Liver (tissue), 3 donors: Measurements from ENCODE around the gene TNIP1.

Source experiments
- EGR1 ChIP-seq, 2 donors: IDR thresholded peaks; 2 replicates each; pipeline ENCODE4 v1.6.1; 2016 to 2018; ENCODE audit warnings: antibody characterized with exemption in 2 of 2, low read depth in 2 of 2
- TAF1 ChIP-seq: conservative IDR thresholded peaks from 2 replicates; pipeline ENCODE4 v1.6.1; 2016; ENCODE audit warnings: antibody characterized with exemption, mild to moderate bottlenecking
- YY1 ChIP-seq: IDR thresholded peaks from 2 replicates; pipeline ENCODE4 v1.6.1; 2016; ENCODE audit warnings: antibody characterized with exemption, mild to moderate bottlenecking
- TF ChIP-seq, protein P1 (sequence below): fragments of 150-350 bp; IDR thresholded peaks from 2 replicates; pipeline ENCODE4 v1.5.1; 2017; ENCODE audit warnings: improper control_type of control experiment, low read depth, low read length; ENCODE audit not compliant: missing input control
- TF ChIP-seq, protein P2 (sequence below): IDR thresholded peaks from 2 replicates; pipeline ENCODE4 v1.6.1; 2016; ENCODE audit warnings: antibody characterized with exemption, mild to moderate bottlenecking
- donor health status: healthy.
- donor health status: healthy.

DNA sequence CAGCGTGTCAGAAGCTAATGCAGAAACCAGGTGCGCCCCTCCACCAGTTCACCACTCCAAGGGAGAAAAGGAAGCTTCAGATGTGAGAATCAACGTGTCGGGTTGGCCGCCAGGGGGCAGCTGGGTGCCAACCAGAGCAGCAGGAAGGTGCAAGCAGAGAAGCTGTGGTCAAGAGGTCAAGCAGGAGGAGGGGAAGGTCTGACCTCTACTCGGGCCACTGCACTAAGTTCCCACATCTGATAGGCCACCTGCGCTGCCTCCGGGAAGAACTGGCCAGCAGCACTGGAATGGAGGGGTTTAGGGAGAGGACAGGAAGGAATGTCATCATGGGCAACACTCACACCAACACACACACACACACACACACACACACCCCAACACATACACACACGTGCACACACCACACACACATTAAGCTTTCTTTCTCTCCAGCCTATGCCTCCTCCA, 45.4 kb upstream of the TNIP1 start:
- TF ChIP-seq, protein P1, sequence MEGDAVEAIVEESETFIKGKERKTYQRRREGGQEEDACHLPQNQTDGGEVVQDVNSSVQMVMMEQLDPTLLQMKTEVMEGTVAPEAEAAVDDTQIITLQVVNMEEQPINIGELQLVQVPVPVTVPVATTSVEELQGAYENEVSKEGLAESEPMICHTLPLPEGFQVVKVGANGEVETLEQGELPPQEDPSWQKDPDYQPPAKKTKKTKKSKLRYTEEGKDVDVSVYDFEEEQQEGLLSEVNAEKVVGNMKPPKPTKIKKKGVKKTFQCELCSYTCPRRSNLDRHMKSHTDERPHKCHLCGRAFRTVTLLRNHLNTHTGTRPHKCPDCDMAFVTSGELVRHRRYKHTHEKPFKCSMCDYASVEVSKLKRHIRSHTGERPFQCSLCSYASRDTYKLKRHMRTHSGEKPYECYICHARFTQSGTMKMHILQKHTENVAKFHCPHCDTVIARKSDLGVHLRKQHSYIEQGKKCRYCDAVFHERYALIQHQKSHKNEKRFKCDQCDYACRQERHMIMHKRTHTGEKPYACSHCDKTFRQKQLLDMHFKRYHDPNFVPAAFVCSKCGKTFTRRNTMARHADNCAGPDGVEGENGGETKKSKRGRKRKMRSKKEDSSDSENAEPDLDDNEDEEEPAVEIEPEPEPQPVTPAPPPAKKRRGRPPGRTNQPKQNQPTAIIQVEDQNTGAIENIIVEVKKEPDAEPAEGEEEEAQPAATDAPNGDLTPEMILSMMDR: peak; percentile 73
- TF ChIP-seq EGR1 (IDR thresholded peaks at IDR 0.05; ENCODE audit: low read depth in 2 of 2) (no peak), TAF1 (no peak), YY1 (no peak)
- TF ChIP-seq, protein P2, sequence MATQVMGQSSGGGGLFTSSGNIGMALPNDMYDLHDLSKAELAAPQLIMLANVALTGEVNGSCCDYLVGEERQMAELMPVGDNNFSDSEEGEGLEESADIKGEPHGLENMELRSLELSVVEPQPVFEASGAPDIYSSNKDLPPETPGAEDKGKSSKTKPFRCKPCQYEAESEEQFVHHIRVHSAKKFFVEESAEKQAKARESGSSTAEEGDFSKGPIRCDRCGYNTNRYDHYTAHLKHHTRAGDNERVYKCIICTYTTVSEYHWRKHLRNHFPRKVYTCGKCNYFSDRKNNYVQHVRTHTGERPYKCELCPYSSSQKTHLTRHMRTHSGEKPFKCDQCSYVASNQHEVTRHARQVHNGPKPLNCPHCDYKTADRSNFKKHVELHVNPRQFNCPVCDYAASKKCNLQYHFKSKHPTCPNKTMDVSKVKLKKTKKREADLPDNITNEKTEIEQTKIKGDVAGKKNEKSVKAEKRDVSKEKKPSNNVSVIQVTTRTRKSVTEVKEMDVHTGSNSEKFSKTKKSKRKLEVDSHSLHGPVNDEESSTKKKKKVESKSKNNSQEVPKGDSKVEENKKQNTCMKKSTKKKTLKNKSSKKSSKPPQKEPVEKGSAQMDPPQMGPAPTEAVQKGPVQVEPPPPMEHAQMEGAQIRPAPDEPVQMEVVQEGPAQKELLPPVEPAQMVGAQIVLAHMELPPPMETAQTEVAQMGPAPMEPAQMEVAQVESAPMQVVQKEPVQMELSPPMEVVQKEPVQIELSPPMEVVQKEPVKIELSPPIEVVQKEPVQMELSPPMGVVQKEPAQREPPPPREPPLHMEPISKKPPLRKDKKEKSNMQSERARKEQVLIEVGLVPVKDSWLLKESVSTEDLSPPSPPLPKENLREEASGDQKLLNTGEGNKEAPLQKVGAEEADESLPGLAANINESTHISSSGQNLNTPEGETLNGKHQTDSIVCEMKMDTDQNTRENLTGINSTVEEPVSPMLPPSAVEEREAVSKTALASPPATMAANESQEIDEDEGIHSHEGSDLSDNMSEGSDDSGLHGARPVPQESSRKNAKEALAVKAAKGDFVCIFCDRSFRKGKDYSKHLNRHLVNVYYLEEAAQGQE: no peak
